ENCODE measurements around the gene CAPN9.

CAPN9 gene

DNA sequence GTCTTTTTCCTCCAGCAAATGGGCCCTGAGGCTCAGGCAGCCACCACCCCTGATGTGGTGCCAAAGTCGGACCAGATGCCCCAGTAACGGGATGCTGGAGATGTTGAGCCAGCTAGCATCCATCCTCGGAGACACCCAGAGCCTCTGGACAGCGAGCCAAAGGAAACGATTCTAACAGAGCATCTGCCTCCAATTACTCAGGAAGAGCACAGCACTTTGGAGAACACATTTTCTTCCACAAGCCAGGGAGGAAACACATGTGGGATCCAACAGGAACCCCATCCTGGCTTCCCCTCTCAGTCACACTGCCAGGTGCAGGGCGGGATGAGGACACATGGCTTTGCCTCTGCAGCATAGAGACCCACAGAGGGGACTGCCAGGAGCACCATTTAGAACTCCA lies 76.2 kb downstream of the CAPN9 start:
- TF ChIP-seq GATA2 (IDR thresholded peaks at IDR 0.05; ENCODE audit: low read depth, low read length) (no peak), GATA3 (IDR thresholded peaks at IDR 0.05; ENCODE audit: low read depth, low read length) (no peak)

DNA sequence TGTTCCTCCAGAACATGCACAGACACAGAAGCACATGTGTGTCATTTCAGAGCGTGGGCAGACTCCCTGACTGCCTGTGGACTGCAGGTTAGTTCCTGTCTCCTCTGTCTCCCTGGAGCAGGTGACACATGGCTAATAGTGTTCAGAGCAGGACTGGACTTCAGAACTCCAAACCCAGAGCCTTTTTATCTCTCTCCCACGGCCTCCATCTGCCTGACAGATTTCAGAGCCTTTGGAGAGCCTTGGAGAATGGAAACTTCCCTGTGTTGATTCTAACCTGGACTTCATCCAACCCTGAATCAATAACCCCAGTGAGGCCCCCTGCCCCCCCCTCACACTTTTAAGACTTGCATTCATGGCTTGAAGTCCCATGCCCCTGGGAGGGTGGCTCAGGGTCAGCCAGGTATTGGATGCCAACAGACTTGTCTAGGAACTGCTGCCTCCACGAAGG lies 76.8 kb downstream of the CAPN9 start:
- TF ChIP-seq GATA3 (IDR thresholded peaks at IDR 0.05; ENCODE audit: low read depth, low read length) = no peak
- TF ChIP-seq GATA2 (IDR thresholded peaks at IDR 0.05; ENCODE audit: low read depth, low read length) = no peak

DNA sequence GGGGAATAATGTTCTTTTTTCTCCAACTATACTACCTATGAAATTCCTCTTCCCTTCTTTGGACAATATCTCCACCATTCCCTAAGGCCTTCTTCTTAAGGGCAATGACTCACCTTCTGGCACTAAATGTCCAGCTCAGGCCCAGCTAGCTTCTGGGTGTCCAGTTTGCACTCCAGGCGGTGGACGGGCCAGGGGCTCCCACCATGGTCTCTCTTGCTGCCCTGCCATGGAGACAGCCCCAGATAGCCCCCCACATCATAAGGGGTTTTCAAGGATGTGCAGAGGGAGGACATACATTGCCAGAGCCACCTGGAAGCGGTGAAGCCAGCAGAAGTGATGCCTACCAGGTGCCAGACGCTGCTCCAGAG lies 77.3 kb downstream of the CAPN9 start:
- TF ChIP-seq GATA2 (IDR thresholded peaks at IDR 0.05; ENCODE audit: low read depth, low read length) = no peak
- no peak for TF ChIP-seq GATA3 (IDR thresholded peaks at IDR 0.05; ENCODE audit: low read depth, low read length)

DNA sequence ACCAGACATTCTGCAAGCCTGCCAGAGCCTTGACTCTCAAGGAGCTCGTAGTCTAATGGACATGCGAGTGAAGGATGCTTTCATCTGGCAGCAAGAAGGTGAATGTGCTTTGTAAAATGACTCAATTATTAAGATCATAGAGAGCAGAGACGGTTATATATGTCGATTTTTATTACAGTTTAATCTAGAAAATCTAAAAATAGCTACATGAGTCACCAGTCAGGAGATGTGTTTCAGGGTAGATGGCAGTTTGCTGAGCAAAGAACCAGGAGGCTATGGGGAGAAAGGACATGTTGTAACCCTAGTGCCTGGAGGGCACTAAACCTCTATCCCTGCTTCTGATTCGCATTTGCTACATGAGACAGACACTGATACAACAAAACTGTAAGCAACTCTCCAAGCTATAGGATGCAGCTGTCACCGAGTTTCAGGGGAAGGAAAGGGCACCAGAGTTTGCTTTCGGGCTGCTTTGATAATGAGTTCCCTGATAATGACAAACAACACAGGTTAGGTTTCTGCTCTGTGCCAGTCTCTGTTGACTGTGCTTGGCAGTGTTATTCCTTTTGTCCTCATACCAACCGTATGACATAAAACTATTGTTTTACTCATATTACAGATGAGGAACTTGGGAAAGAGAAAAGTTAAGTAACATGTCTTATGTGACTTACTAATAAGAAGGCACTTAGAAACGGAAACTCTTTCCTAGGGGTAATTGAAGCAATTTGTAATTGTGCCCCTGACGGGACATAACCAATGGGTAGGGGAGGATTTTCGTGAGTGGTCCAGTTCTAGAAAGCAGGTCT lies 77.9 kb downstream of the CAPN9 start:
- TF ChIP-seq GATA3 (IDR thresholded peaks at IDR 0.05; ENCODE audit: low read depth, low read length) (no peak), GATA2 (IDR thresholded peaks at IDR 0.05; ENCODE audit: low read depth, low read length) (no peak)

DNA sequence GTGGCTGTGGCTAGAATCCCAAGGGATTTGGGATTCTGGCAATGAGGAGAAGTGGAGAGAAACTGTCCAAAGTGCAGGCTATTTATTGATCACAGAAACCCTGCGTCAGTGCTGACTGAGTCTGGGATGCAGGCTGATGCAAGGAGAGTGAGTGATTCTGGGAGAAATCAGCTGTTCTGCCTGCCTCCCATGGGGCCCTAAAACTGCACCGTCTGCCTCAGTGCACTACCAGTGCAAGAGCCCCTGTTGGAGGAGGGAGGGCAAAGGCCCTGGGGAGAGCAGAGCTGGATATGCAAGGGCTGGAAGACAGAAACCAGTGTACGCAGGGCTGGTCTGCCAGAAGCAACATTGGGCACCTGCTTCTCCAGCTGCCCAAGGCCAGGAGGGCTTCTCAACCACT lies 78.6 kb downstream of the CAPN9 start:
- TF ChIP-seq GATA2 (IDR thresholded peaks at IDR 0.05; ENCODE audit: low read depth, low read length) (no peak), GATA3 (IDR thresholded peaks at IDR 0.05; ENCODE audit: low read depth, low read length) (no peak)

DNA sequence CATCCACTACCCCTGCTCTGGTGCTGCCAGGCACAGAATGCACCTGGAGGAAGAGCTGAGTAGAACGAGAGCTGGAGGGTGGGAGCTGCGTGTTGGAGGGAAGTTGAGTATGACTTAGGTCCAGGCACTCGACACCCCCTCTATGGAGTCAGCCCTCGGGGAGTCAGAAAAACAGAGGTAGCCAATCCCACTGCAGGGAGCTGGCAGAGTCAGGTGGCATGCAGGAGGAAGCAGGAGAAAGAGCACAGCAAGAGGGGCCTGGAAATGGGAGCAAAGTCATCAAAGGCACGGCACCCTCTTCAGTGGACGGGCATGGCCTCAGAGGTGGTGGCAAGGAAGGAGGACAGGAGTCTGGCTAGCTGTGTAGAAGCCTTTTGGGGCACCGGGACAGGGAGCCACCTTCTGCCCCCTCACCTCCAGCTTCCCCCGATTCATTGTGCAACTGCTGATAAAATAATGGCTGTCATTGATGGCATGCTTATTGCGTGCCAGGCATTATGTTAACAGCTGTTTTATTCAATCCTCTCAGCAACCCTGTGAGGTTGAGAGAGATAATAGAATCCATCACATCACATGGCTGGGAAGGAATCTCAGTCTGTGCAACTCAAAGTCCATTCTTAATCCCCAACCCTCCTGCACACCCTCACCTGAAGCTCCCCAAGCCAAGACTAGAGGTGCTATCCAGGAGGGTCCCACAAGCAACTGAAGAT lies 79.1 kb downstream of the CAPN9 start:
- no peak for TF ChIP-seq GATA2 (IDR thresholded peaks at IDR 0.05; ENCODE audit: low read depth, low read length)
- TF ChIP-seq GATA3 (IDR thresholded peaks at IDR 0.05; ENCODE audit: low read depth, low read length) = no peak

DNA sequence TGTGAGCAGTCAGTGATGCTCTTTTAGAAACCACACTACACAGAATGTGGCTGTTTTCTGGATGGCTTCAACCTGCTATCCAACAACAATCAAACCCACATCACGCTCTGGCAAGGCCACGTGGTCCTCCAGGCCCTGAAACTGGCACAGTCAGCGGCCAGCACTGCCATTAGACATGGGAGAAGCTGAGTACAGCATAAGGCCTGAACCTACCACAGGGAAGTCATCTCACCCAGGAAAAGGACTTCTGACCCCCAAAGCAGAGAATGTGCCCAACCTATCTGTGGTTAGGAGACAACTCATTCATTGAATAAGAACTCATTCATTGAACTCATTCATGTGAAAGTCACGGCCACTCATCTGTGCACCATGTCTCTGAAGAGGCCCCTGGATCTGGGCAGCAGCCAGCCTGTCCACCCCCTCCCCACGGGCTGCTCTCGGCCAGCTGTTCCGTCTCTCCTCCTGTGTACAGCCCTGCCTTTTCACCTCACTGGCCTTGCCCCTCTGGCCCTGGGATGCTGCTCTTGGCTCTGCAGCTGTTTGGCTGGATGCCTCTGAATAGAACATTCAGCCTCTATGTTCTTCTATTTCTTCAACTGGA lies 80.0 kb downstream of the CAPN9 start:
- TF ChIP-seq GATA3 (IDR thresholded peaks at IDR 0.05; ENCODE audit: low read depth, low read length) (no peak), GATA2 (IDR thresholded peaks at IDR 0.05; ENCODE audit: low read depth, low read length) (no peak)

DNA sequence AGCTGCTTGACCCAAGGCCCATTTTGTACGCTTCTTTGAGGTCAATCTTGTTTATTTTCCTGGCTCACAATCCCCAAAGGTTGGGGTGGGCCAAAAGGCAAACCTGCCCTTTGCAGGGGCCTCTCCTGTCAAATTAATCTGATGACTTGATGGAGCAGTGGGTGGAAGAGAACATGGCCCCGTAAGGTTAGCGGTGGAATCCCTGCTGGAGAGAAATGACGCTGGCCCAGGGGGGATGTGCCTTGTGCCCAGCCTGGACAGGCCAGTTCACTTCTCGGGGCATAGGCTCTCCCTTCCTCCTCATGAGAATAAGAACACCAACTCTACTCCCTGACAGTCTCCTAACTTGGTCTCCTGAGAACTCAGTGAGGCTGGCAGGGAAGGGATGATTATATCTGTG lies 80.6 kb downstream of the CAPN9 start:
- TF ChIP-seq GATA3 (IDR thresholded peaks at IDR 0.05; ENCODE audit: low read depth, low read length) (no peak), GATA2 (IDR thresholded peaks at IDR 0.05; ENCODE audit: low read depth, low read length) (no peak)

DNA sequence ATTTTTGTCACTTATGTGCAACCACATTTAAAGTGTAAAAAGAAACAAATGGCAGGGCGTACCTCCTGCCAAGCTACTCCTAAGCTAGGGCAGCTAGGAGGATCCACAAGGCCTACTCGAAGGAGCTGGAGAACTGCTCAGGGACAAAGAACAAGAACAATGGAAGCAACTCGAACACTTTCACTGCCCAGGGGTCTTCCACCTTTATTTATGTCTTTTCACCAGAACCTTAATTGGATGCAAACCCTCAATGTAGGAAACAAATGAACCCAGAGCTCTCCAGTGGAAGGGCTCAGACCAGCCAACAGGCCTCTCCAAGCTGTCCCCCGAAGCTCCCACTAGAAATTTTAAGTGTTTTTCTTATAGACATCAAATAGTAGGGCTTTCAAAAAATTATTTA lies 81.2 kb downstream of the CAPN9 start:
- TF ChIP-seq GATA3 (IDR thresholded peaks at IDR 0.05; ENCODE audit: low read depth, low read length) (no peak), GATA2 (IDR thresholded peaks at IDR 0.05; ENCODE audit: low read depth, low read length) (no peak)

DNA sequence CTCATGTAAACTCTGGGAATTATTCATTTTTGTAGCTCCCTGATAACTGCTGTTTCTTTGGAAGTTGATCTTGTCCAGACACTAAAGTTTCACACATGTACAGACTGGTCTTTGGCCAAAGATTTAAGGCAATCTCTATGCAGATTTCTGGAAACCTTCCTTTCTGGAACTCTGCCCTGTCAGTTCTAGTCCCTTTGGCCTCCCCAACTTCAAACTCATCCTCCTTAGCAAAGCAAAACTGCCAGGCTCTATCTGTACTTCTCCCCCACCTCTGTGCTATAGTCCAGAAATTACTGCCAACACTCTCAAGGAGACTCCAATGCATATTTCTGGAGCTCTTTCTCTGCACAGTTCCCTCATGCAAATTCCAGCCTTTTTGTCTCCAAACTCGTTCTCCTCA lies 84.6 kb downstream of the CAPN9 start:
- TF ChIP-seq GATA2 (IDR thresholded peaks at IDR 0.05; ENCODE audit: low read depth, low read length) (no peak), GATA3 (IDR thresholded peaks at IDR 0.05; ENCODE audit: low read depth, low read length) (no peak)

DNA sequence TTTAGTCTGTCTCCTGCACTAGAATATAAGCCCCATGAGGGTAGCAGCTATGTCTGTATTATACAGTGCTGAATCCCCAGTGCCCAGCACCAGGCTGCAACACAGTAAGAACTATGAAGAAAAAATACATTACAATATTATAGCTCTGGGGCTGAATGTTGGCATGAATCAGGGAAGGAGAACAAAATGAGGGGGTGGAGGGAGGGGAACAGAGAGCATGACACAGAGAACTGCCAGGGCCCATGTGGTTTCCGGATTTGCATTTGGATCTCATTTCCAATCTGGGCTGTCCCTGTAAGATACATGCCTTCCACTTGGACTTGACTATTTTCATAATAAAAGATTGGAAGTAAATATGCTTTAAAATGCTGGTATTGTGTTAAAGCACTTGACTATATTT lies 85.3 kb downstream of the CAPN9 start:
- TF ChIP-seq GATA3 (IDR thresholded peaks at IDR 0.05; ENCODE audit: low read depth, low read length) = no peak
- TF ChIP-seq GATA2 (IDR thresholded peaks at IDR 0.05; ENCODE audit: low read depth, low read length) = no peak

DNA sequence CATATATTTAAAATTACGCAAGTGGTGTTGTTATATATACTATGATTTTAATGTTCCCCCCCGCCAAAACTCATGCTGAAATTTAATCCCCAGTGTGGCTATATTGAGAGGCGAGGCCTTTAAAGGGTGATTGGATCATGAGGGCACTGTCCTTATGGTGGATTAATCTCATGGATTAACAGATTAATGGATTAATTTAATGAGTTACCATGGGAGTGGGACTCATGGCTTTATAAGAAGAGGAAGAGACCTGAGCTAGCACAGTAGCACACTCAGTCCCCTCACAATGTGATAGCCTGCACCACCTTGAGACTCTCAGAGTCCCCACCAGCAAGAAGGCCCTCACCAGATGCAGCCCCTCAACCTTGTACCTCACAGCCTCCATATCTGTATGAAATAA lies 86.3 kb downstream of the CAPN9 start:
- TF ChIP-seq GATA2 (IDR thresholded peaks at IDR 0.05; ENCODE audit: low read depth, low read length) (no peak), GATA3 (IDR thresholded peaks at IDR 0.05; ENCODE audit: low read depth, low read length) (no peak)

DNA sequence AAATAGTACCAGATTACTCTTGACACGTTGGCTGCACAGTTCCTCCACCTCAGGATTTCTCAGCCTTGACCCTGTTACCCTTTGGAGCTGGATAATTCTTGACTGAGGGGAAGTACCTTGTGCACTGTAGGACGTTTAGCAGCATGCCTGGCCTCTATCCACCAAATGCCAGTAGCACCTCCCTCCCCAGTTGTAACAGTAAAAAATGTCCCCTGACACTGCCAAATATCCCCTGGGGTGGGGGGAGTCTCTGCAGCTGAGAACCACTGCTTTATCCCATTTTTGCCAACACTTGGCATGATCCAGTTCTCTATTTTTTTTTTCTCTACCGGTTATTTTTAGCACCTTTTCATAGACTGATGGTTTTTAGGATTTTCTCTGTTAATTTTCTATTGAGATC lies 87.1 kb downstream of the CAPN9 start:
- TF ChIP-seq GATA3 (IDR thresholded peaks at IDR 0.05; ENCODE audit: low read depth, low read length) = no peak
- no peak for TF ChIP-seq GATA2 (IDR thresholded peaks at IDR 0.05; ENCODE audit: low read depth, low read length)

DNA sequence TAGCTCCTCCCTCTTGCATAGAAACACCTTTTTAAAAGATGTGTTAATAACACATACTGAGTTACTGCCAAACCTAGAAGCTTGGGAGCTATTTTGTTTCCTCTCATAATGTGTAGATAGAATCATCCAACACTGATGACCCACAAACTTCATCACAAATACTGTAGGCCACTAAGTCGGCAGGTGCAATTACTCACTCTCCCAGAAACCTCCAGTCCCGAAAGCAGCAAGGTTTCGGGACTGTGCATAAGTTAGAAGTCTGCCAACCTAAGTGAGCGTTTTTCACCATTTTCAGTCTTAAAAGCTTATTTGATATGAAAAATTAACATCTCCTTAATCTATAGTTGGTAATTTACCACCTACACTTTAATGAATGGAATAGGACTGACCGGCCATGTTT lies 89.2 kb downstream of the CAPN9 start:
- no peak for TF ChIP-seq GATA2 (IDR thresholded peaks at IDR 0.05; ENCODE audit: low read depth, low read length)
- TF ChIP-seq GATA3 (IDR thresholded peaks at IDR 0.05; ENCODE audit: low read depth, low read length) = no peak

DNA sequence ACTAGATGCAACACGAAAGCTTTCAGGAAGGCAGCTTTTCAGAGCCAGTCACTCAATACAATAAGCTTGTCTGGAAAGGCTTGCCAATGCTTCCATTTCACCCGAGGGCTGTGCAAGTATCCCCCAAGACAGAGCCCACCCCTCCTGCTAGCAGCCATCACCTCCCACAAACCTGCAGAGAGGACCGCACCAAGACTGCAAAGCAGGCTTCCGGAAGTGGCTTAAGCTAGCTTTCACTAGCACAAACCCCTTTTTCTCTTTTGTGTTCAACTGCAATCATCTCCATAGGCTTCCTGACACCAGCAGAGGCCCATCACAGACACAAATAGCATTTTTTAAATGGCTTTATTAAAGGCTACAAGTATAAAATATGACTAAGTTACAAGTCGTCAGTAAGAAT lies 89.6 kb downstream of the CAPN9 start:
- no peak for TF ChIP-seq GATA3 (IDR thresholded peaks at IDR 0.05; ENCODE audit: low read depth, low read length)
- TF ChIP-seq GATA2 (IDR thresholded peaks at IDR 0.05; ENCODE audit: low read depth, low read length) = no peak
